ENCODE measurements around the gene TEX51.

The TEX51 gene

GRCh38 chr2:126862730-126863129 lies 36.0 kb upstream of the TEX51 start:
- no peak for DNase-seq (ENCODE audit: low spot score in 2 of 2)
- H3K27me3 ChIP-seq (ENCODE audit: low read depth) = no peaks in the 10 kb centered on the region
- H3K4me3 ChIP-seq = no peak overlapping the region
- H3K4me1 ChIP-seq = no peaks in the 10 kb centered on the region
- no peaks in the 10 kb centered on the region for H3K9me3 ChIP-seq
- in situ Hi-C loops (cut with MboI; ENCODE audit: low sequenced_read_pairs) = no loop called here
- no peaks in the 10 kb centered on the region for H3K36me3 ChIP-seq (replicated peaks)

DNA sequence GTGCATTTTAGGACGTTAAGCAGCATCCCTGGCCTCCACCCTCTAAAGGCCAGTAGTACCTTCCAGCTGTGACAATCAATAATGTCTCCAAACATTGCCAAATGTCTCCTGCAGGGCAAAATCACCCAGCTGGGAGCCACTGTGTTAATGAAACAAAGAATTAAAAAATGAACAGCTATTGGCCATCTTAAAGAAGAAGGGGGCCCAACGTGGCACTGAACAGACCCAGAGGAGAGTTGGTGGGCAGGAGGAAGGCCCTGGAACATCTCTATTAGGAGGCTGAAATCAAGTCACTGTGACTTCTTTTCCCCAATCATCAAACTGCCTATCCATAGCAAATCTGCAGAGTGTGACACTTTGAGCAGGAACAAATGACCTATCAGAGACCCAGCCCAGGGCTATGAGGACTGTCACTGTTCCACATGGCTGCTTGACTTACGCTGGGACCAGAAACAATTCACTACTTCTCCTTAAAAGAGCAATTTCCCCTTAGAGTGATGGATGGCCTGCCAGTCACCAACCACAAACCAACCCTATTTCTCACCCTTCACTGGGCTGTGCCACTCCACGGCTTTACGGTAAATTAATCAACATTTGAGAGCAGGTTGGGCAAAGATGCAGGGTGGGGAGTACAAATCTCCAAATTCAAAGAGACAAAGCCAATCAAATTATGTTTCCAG lies 35.2 kb upstream of the TEX51 start:
- in situ Hi-C loops (cut with MboI; ENCODE audit: low sequenced_read_pairs) = no loop called here
- DNase-seq (ENCODE audit: low spot score in 2 of 2) = no peak
- H3K9me3 ChIP-seq = no peaks in the 10 kb centered on the region
- H3K4me1 ChIP-seq = no peaks in the 10 kb centered on the region
- H3K36me3 ChIP-seq (replicated peaks) = no peaks in the 10 kb centered on the region
- H3K27me3 ChIP-seq (ENCODE audit: low read depth) = no peaks in the 10 kb centered on the region
- no peak overlapping the region for H3K4me3 ChIP-seq

GRCh38 chr2:126864861-126865260 lies 33.8 kb upstream of the TEX51 start:
- Histone ChIP-seq H3K9me3 (no peaks in the 10 kb centered on the region), H3K4me3 (no peak overlapping the region), H3K4me1 (no peaks in the 10 kb centered on the region), H3K36me3 (replicated peaks) (no peaks in the 10 kb centered on the region), H3K27me3 (ENCODE audit: low read depth) (no peaks in the 10 kb centered on the region)
- DNase-seq (ENCODE audit: low spot score in 2 of 2) = peak in 1 of 2 experiments; percentile 42
- in situ Hi-C loops (cut with MboI; ENCODE audit: low sequenced_read_pairs) = no loop called here

DNA sequence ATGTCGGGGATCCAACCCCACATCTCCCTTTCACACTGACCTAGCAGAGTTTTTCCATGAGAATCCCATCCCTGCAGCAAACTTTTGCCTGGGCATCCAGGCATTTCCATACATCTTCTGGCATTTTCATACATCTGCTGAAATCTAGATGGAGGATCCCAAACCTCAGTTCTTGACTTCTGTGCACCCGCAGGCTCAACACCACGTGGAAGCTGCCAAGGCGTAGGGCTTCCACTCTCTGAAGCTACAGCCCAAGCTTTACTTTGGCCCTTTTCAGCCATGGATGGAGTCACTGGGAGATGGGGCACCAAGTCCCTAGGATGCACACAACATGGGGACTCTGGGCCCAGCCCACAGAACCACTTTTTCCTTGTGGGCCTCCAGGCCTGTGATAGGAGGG lies 32.2 kb upstream of the TEX51 start:
- in situ Hi-C loops (cut with MboI; ENCODE audit: low sequenced_read_pairs) = no loop called here
- Histone ChIP-seq H3K4me1 (no peaks in the 10 kb centered on the region), H3K4me3 (no peak overlapping the region), H3K27me3 (ENCODE audit: low read depth) (no peaks in the 10 kb centered on the region), H3K9me3 (no peaks in the 10 kb centered on the region), H3K36me3 (replicated peaks) (no peaks in the 10 kb centered on the region)
- no peak for DNase-seq (ENCODE audit: low spot score in 2 of 2)

- Histone ChIP-seq H3K9me3 (no peaks in the 10 kb centered on the region), H3K27me3 (ENCODE audit: low read depth) (no peaks in the 10 kb centered on the region), H3K4me1 (no peaks in the 10 kb centered on the region), H3K4me3 (no peak overlapping the region), H3K36me3 (replicated peaks) (no peaks in the 10 kb centered on the region)
- DNase-seq (ENCODE audit: low spot score in 2 of 2) = no peak
- in situ Hi-C loops (cut with MboI; ENCODE audit: low sequenced_read_pairs) = no loop called here
Observed at GRCh38 chr2:126874961-126875360, 23.7 kb upstream of the TEX51 start.

DNA sequence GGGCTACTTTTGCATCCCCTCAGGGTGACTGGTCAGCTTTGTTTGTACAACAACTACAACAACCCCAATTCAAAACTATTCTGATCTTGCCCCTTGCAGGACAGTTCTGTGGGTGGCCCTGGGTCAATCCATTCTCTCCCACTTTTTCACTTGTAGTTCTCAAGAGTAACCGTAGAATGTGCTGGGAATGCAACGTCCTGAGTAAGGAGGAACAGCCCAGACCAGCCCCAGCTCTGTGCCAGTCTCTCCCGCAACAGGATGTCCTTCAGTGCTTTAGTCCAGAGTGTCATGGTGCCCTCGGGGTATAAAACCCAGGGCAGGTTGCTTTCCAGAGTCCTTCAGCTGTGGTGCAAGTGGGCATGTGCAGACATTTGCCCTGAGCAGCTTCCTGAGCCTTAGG lies 22.1 kb upstream of the TEX51 start:
- DNase-seq (ENCODE audit: low spot score in 2 of 2) = no peak

GRCh38 chr2:126877041-126877440 lies 21.6 kb upstream of the TEX51 start:
- Histone ChIP-seq H3K27me3 (ENCODE audit: low read depth) (no peaks in the 10 kb centered on the region), H3K4me3 (no peak overlapping the region), H3K36me3 (replicated peaks) (no peaks in the 10 kb centered on the region), H3K9me3 (no peaks in the 10 kb centered on the region), H3K4me1 (no peaks in the 10 kb centered on the region)
- no peak for DNase-seq (ENCODE audit: low spot score in 2 of 2)
- in situ Hi-C loops (cut with MboI; ENCODE audit: low sequenced_read_pairs) = no loop called here

More for the DNA sequence above, 22.1 kb upstream of the TEX51 start:
- in situ Hi-C loops (cut with MboI; ENCODE audit: low sequenced_read_pairs) = no loop called here
- Histone ChIP-seq H3K4me3 (no peak overlapping the region), H3K36me3 (replicated peaks) (no peaks in the 10 kb centered on the region), H3K27me3 (ENCODE audit: low read depth) (no peaks in the 10 kb centered on the region), H3K9me3 (no peaks in the 10 kb centered on the region), H3K4me1 (no peaks in the 10 kb centered on the region)

- Histone ChIP-seq H3K36me3 (replicated peaks) (no peaks in the 10 kb centered on the region), H3K27me3 (ENCODE audit: low read depth) (no peaks in the 10 kb centered on the region), H3K4me3 (no peak overlapping the region), H3K9me3 (no peaks in the 10 kb centered on the region), H3K4me1 (no peaks in the 10 kb centered on the region)
- DNase-seq (ENCODE audit: low spot score in 2 of 2) = no peak
- in situ Hi-C loops (cut with MboI; ENCODE audit: low sequenced_read_pairs) = no loop called here
Observed at GRCh38 chr2:126877861-126878565, 20.7 kb upstream of the TEX51 start.

- Histone ChIP-seq H3K4me3 (no peak overlapping the region), H3K27me3 (ENCODE audit: low read depth) (no peaks in the 10 kb centered on the region), H3K4me1 (no peaks in the 10 kb centered on the region), H3K9me3 (no peaks in the 10 kb centered on the region), H3K36me3 (replicated peaks) (no peaks in the 10 kb centered on the region)
- no peak for DNase-seq (ENCODE audit: low spot score in 2 of 2)
- in situ Hi-C loops (cut with MboI; ENCODE audit: low sequenced_read_pairs) = no loop called here
Observed at GRCh38 chr2:126878601-126879000, 20.1 kb upstream of the TEX51 start.

DNA sequence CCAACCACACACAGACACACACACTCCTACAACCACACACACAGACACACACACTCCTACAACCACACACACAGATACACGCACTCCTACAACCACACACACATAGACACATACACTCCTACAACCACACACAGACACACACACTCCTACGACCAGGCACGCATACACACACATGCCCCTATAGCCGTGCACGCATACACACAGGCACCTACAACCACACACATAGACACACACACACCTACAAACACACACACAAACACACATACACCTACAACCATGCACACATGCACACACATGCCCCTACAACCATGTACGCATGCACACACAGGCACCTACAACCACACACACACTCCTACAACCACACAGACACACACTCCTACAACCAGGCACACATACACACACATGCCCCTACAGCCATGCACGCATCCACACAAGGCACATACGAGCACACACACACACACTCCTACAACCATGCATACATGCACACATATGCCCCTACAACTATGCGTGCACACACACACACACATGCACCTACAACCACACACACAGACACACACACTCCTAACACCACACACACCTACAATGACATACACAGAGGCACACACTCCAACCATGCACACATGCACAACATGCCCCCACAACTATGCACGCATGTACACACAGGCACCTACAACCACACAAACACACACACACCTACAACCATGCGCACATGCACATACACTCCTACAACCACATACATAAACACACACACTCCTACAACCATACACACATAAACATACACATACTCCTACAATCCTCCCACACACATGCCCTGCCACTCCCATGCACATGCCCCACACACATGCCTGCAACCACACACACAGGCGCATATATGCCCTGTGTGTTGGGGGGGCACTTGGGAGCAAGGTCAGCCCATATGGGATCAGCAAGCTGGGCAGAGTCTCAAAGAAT lies 19.1 kb upstream of the TEX51 start:
- H3K4me1 ChIP-seq = no peaks in the 10 kb centered on the region
- H3K27me3 ChIP-seq (ENCODE audit: low read depth) = no peaks in the 10 kb centered on the region
- H3K9me3 ChIP-seq = no peaks in the 10 kb centered on the region
- in situ Hi-C loops (cut with MboI; ENCODE audit: low sequenced_read_pairs) = no loop called here
- DNase-seq (ENCODE audit: low spot score in 2 of 2) = peak in 1 of 2 experiments; percentile 1
- H3K4me3 ChIP-seq = no peak overlapping the region
- no peaks in the 10 kb centered on the region for H3K36me3 ChIP-seq (replicated peaks)

DNA sequence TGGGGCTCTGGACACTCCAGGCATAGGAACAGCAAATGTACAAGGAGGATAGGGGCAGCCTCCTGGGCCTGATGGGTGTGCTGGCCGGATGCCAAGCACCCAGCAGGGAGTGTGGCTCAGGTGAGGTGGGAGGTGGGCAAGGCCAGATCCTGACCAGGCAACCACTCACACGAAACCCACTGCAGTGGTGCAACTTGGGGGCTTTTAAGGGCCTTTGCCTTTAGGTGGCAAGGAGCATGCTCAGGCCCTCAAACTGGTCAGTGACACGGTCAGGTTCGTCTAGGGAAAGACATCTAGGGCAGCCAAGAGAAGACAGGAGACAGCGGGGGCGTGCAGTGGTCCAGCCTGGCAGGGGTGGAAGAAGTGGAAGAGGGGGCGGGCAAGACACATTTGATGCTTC lies 18.4 kb upstream of the TEX51 start:
- Histone ChIP-seq H3K4me1 (no peaks in the 10 kb centered on the region), H3K9me3 (no peaks in the 10 kb centered on the region), H3K4me3 (no peak overlapping the region), H3K27me3 (ENCODE audit: low read depth) (no peaks in the 10 kb centered on the region), H3K36me3 (replicated peaks) (no peaks in the 10 kb centered on the region)
- in situ Hi-C loops (cut with MboI; ENCODE audit: low sequenced_read_pairs) = no loop called here
- peak in 1 of 2 experiments; percentile 5 for DNase-seq (ENCODE audit: low spot score in 2 of 2)

DNA sequence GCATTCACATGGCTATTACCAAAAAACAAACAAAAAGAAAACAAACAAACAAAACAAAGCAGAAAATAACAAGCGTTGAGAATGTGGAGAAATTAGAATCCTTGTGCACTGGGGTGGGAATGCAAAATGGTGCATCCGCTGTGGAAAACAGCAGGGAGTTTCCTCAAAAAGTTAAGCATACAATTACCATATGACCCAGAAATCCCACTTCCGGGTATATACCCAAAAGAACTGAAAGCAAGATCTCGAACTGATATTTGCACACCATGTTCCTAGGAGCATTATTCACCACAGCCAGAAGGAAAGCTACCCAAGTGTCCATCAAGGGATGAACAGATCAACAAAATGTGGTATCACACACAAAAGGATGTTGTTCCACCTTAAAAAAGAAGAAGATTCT lies 17.9 kb upstream of the TEX51 start:
- no peak overlapping the region for H3K4me3 ChIP-seq
- H3K27me3 ChIP-seq (ENCODE audit: low read depth) = no peaks in the 10 kb centered on the region
- no peaks in the 10 kb centered on the region for H3K36me3 ChIP-seq (replicated peaks)
- in situ Hi-C loops (cut with MboI; ENCODE audit: low sequenced_read_pairs) = no loop called here
- no peaks in the 10 kb centered on the region for H3K4me1 ChIP-seq
- H3K9me3 ChIP-seq = no peaks in the 10 kb centered on the region
- no peak for DNase-seq (ENCODE audit: low spot score in 2 of 2)

DNA sequence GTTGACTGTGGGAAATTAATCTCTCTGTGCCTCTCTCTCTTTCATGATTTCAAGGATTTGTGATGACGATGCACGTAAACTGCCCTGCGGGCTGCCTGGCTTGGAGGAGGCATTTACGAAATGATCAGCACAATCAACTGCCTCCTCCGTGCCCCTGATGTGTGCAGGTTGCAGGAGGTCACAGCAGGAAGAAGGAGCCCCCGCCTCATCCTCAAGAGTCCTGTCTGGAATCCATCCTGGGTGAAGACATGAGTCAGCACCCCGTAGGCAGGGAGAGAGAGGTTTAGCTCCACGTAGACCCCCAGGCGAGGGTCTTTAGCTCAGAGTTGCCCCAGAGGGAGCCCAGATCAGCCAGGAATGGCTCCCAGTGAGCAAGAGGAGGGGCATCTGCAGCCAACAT lies 17.1 kb upstream of the TEX51 start:
- peak in 1 of 2 experiments; percentile 1 for DNase-seq (ENCODE audit: low spot score in 2 of 2)
- H3K9me3 ChIP-seq = no peaks in the 10 kb centered on the region
- in situ Hi-C loops (cut with MboI; ENCODE audit: low sequenced_read_pairs) = no loop called here
- no peaks in the 10 kb centered on the region for H3K27me3 ChIP-seq (ENCODE audit: low read depth)
- no peaks in the 10 kb centered on the region for H3K4me1 ChIP-seq
- H3K4me3 ChIP-seq = no peak overlapping the region
- H3K36me3 ChIP-seq (replicated peaks) = no peaks in the 10 kb centered on the region

GRCh38 chr2:126882181-126882580 lies 16.5 kb upstream of the TEX51 start:
- Histone ChIP-seq H3K4me1 (no peaks in the 10 kb centered on the region), H3K9me3 (no peaks in the 10 kb centered on the region), H3K36me3 (replicated peaks) (no peaks in the 10 kb centered on the region), H3K27me3 (ENCODE audit: low read depth) (no peaks in the 10 kb centered on the region), H3K4me3 (no peak overlapping the region)
- in situ Hi-C loops (cut with MboI; ENCODE audit: low sequenced_read_pairs) = no loop called here
- DNase-seq (ENCODE audit: low spot score in 2 of 2) = no peak

All from HAP-1 (cell line).